ENCODE measurements around the gene ZGRF1. TPM values are rescaled to one million over a fixed set of nuclear protein-coding genes. Genes with fewer than 3 reads are reported as not detected.

The ZGRF1 gene
- total and polyA plus RNA-seq, 10 of the 15 experiments (the other 5 are each of a cell fraction or from before 2014, with no cell fraction given) = 8.5 to 32.1 (median 20.1) TPM

- in situ Hi-C loops (cut with MboI) = no loop called here
- no peaks in the 10 kb centered on the region; the same call in 2 of the 3 replicates for H3K9me3 ChIP-seq (replicated peaks; ENCODE audit: control insufficient read depth, insufficient read depth, low read length)
- ATAC-seq (no peak), FAIRE-seq (no peak), DNase-seq (ENCODE audit: low read depth, low spot score) (no peak)
- no peak overlapping the region for H2AFZ ChIP-seq (ENCODE audit: control insufficient read depth, low read depth, low read length)
- H4K20me1 ChIP-seq (ENCODE audit: control insufficient read depth, insufficient read depth) = no peaks in the 10 kb centered on the region
- no peak overlapping the region for H3K27ac ChIP-seq (ENCODE audit: control insufficient read depth, insufficient read depth)
- ChIA-PET POLR2A (no interaction called here), CTCF (interaction anchor here (0.6 to 1.1 kb wide), 2 partner anchors 38 to 772 kb away, joined by 3 read pairs; no protein-coding TSS in a partner anchor), RAD21 (ENCODE audit: unreplicated experiment) (no interaction called here), SMC1A (ENCODE audit: uncharacterized antibody, unreplicated experiment) (no interaction called here)
- no peak overlapping the region for H3K9ac ChIP-seq (ENCODE audit: control insufficient read depth, insufficient read depth, low read length)
- H3K4me3 ChIP-seq = no peak overlapping the region
- BruUV-seq (replicated peaks) = no TSS peak
- no peaks in the 10 kb centered on the region for H3K79me2 ChIP-seq (ENCODE audit: control insufficient read depth, insufficient read depth, low read length)
- H3K4me2 ChIP-seq (ENCODE audit: control insufficient read depth, insufficient read depth) = no peak overlapping the region
- intact Hi-C loops (cut with micrococcal nuclease; ENCODE audit: unreplicated experiment) = no loop called here
- TF ChIP-seq CHD2 (IDR thresholded peaks at IDR 0.05; ENCODE audit: borderline replicate concordance, low read depth, low read length) (no peak), NBN (IDR thresholded peaks at IDR 0.05) (no peak), NR2F1 (conservative IDR thresholded peaks at IDR 0.05) (no peak), EZH2 (IDR thresholded peaks at IDR 0.05; ENCODE audit: borderline replicate concordance, control insufficient read depth, low read depth, low read length) (no peak), RAD51 (IDR thresholded peaks at IDR 0.05) (no peak), SKIL (IDR thresholded peaks at IDR 0.05; ENCODE audit: low read depth, poor library complexity, severe bottlenecking) (no peak), GATAD2B (conservative IDR thresholded peaks at IDR 0.05; ENCODE audit: low read depth) (no peak), MEF2A (IDR thresholded peaks at IDR 0.05; ENCODE audit: insufficient read depth, low read depth, low read length) (no peak), ZNF24 (IDR thresholded peaks at IDR 0.05) (no peak), BHLHE40 (IDR thresholded peaks at IDR 0.05; ENCODE audit: borderline replicate concordance in 1 of 2, low read depth in 2 of 2, low read length in 1 of 2) (no peak), USF2 (IDR thresholded peaks at IDR 0.05; ENCODE audit: borderline replicate concordance, low read depth, low read length) (no peak), NRF1 (conservative IDR thresholded peaks at IDR 0.05; ENCODE audit: low read depth, low read length) (no peak), CUX1 (IDR thresholded peaks at IDR 0.05; ENCODE audit: insufficient replicate concordance, low read depth, low read length) (no peak)
- H3K4me1 ChIP-seq (ENCODE audit: control insufficient read depth, insufficient read depth, low read length) = no peaks in the 10 kb centered on the region
- 99% methylated on average over 5 of the region's 5 CpGs for WGBS (ENCODE audit: insufficient coverage, insufficient replicate concordance, low lambda C conversion rate, missing lambda C conversion rate)
- no peaks in the 10 kb centered on the region for H3K27me3 ChIP-seq (replicated peaks in 1 of 2; ENCODE audit: control insufficient read depth in 2 of 2, insufficient read depth in 2 of 2, low read length in 1 of 2)
- no peaks in the 10 kb centered on the region; a peak in 1 of 4 replicates for H3K36me3 ChIP-seq (ENCODE audit: control insufficient read depth in 2 of 2, insufficient read depth in 2 of 2, low read length in 1 of 2)
Observed at GRCh38 chr4:112567536-112567935, 69.2 kb downstream of the ZGRF1 start.

Data from GM12878 (cell line).